Stimulated activated CD8-positive, alpha-beta memory T cell treated with anti-CD3 and anti-CD28 coated beads, Interleukin-2, amount 100 ng/mL, for 1 hour (primary cell): ENCODE data around the gene OR8B8.
"Not testable (repeated sequence)": the region's sequence is repeated elsewhere in the genome, so short reads cannot be mapped to it uniquely, and the experiment has no call there.

Source experiments
- DNase-seq, 2 donors: peaks; one replicate each; pipeline ENCODE4 v3.0.0-alpha.2; 2020; ENCODE audit warnings: low read depth in 2 of 2

The OR8B8 gene

DNA sequence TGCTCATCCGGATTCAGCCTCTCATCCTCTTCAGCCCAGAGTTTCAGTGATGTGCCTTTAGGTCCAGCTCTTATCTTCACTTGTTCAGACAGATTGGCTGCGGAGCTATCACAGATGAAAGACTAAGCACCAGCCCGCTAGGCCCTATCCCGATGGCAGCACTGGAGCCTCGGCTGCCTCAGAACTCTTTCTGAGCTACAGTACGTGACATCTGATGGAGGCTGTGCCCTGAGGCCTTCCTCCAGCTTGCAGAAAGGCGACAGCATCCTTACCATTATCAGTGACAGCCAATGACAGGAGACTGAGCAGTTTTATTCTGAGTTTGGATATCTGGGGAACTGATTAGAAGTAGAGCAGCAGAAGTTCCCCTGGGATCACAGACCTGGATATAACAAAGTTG is 4.0 kb downstream of the OR8B8 start:
- no peak for DNase-seq

DNA sequence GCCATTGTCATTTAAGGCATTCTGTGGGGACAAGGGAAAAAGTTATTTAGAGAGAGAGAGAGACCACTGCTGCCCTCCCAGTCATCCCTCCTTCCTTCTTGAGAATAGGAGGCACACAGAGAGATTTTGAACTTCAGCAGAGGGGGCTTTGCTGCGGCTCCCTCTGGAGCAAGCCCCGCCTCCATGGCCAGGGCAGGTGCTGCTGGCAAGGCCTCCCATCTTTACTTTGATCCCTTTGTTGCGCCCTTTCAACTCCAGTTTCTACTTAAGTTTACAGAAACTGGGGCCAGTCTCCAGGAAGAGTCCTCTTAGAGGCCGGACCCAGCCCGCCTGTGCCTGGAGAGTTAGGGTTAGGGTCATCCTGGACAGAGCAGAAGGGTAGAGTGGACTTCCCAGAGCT is 4.4 kb downstream of the OR8B8 start:
- no peak for DNase-seq

DNA sequence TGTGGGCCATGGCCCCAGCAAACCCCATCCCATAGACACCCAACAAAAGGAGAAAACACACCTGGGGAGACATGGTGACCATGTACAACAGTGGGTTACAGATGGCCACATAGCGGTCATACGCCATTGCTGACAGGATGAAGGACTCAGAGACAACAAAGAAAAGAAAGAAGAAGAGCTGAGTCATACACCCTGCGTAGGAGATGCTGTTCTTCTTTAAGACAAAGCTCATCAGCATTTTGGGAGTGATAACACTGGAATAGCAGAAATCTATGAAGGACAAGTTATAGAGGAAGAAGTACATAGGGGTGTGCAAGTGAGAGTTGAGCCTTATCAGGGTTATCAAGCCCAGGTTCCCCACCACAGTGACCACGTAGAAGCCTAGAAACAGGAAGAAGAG is 4.9 kb downstream of the OR8B8 start:
- DNase-seq: no peak

DNA sequence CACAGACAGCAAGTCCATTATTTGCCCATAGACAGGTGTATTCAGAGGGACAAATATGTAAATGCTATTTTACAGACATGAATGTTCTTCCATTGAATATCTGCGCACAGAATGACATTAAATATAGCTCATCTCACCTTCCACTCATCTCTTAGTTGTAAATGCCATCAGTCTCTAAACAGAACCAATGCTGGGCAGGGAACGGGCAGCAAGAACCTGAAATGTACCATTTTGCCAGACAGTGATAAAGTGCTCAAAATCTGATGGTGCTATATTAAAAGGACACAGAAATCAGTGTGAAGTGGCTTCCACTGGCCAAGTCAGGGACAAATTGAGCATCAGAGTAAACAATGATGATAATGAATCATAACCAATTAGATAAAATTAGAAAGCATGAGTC is 10.8 kb downstream of the OR8B8 start:
- DNase-seq: no peak

DNA sequence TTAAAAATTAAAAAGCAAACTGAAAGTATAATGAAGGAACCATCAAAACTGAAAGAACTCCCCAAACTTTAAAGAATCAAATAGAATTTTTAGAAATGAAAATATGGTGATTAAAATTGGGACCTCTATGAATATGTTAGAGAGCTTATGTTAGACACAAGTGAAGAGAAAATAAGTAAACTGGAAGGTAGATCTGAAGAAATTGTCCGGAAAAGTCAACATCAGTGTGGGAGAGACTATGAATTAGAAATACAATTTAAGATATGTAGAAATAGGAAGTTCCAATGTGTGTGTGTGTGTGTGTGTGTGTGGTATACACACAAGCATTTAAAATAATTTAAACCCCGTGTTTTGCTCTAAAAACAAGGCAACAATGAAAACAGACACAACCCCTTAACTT is 15.9 kb downstream of the OR8B8 start:
- no peak for DNase-seq

DNA sequence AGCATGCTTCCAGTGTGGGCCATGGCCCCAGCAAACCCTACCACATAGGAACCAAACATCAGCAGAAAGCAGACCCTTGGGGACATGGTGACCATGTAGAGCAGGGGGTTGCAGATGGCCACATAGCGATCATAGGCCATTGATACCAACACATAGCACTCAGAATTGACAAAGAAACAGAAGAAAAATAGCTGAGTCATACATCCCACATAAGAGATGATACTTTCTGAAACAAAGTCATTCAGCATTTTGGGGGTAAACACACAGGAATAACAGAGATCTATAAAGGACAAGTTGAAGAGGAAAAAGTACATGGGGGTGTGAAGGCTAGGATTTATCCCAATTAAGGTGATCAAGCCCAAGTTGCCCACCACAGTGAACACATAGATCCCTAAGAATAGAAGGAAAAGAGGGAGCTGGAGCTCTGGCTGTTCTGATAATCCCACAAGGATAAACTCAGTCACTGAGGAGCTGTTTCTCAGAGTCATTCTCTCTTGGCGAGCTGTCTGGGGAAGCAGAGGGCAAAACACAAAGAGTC is 21.0 kb downstream of the OR8B8 start, which contains the start of gene OR8B4:
Gene OR8B4, minus strand, starts transcription at position 488 of the 538 bp plus-strand sequence. Its CDS starts 0 bp downstream, at position 488.
- no peak for DNase-seq

DNA sequence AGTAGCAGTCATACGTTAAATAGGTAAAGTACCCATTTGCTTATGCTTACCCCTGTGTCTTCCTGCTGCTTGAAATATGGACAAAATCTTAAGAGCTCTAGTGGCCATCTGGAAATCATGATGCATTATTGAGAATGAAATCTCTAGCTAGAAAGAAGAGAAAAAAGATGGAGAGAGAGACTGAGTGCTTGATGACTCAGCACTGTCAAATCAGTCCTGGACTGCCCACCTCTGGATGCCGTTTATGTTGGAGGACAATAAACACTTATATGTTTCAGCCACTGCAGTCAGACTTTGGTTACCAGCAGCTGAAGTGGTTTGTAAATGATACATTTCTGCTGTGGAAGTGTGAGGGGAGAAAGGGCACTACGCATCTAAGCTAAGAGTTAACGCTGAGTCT is 24.5 kb downstream of the OR8B8 start:
- no peak for DNase-seq

DNA sequence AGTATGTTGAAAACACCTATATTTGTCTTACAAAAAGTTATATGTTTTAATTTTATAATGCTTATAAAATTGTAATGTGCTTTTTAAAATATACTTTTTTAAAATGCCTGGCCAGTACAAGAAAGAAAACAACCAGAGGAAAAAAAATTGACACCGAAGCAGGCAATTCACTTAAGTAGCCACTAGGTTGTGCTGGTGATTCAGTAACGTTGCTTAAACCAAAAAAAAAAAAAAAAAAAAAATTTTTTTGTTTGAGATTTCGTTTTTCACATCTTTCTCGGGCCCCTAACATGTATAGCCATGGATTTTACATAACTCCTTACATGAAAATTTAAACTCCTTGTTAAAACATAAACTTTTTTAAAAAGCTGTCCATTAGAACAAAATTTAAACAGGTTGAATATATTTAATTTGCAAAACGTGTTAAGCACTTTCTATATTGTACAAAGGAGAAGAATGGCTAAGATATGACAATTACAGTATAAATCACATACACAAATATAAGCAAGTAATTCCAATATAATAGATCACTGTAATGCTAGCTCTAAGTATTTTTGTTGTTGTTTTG is 30.1 kb downstream of the OR8B8 start:
- DNase-seq: no peak

DNA sequence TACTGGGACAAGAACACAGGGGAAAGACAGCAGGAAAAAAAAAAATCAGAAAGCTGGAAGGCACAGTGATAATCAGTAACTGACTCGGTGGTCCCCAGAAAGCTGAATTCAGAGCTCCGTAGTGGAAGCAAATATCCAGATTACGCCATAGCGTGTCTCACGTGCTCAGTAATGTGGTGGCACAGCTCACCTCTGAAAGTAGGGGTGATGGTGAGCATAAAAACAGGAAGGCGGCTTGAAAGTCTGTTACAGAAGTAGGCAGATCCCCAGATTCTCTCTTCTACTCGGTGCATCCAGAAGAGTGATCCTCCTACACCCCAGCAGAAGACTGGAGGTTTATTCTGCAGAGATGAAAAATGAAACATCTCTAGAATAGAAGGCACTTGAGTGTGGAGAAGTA is 35.6 kb downstream of the OR8B8 start:
- no peak for DNase-seq

DNA sequence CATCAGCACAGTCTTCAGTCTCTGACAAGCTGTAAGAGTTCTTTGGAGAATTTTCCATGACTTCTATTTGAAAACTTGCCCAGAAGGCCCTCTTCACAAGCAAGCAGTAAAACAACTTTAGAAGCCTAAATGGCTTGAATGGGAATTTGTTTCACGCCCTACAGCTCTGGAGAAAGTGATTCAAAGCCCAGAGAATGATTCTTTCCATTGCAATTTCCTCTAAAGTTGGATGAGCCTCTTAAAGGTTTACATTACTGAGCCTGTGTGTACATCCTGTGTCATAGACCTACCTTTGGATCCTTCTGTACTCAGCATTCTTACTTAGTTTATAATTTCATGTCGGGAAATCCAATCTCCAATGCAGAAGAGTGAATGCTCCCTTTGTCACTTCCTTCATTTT is 39.9 kb downstream of the OR8B8 start:
- no peak for DNase-seq

DNA sequence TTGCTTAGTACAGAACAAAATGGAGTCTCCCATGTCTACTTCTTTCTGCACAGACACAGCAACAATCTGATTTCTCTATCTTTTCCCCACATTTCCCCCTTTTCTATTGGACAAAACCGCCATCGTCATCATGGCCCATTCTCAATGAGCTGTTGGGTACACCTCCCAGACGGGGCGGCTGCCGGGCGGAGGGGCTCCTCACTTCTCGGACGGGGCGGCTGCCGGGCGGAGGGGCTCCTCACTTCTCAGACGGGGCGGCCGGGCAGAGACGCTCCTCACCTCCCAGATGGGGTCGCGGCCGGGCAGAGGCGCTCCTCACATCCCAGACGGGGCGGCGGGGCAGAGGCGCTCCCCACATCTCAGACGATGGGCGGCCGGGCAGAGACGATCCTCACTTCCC is 42.3 kb downstream of the OR8B8 start:
- DNase-seq: not testable (repeated sequence)

DNA sequence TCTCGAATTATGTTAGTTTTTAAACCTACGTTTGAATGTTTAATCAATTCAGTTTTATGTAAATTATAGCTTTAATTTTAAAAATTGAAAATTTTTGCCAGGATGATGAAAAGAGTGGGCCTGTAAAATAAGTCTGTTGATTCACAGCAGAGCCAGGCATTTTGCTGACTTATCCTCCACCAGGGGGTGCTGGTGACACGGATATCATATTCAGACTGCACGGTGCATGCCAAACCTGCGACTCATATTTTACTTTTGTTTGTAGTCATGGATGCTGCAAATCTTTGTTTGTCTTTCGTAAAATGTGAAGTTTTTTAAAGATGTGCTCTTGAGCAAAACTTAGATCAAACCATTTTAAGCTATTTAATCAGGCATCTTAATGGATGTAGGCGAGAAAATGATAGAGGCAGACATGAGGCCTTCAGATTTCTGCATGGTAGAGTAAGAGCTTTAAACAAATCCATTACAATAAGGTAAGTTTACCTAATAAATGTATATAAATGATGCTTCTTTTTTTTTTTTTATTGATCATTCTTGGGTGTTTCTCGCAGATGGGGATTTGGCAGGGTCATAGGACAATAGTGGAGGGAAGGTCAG is 43.1 kb downstream of the OR8B8 start:
- DNase-seq: no peak

DNA sequence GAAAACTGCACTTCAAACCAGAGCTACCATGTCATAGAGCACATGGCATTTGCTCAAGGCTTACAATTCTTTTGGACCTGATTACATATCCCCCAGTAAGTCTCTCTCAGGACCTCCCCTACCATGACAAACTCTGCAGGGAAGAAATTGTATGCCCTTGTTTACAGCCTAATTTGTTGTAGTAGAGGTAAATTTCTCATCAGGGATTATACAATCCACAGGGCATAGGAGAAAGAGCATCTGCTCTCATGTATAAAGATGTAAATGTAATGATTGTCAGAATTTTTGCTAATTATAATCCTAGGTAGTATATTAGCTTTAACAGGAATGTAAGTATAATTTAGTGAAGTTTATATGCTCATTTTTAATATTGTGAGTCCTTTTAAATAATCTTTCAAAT is 46.6 kb downstream of the OR8B8 start, which contains the start of gene OR8B3:
Gene OR8B3, minus strand, starts transcription at position 101 of the 400 bp plus-strand sequence. CDS start 1,673 bp downstream, outside the sequence.
- no peak for DNase-seq

DNA sequence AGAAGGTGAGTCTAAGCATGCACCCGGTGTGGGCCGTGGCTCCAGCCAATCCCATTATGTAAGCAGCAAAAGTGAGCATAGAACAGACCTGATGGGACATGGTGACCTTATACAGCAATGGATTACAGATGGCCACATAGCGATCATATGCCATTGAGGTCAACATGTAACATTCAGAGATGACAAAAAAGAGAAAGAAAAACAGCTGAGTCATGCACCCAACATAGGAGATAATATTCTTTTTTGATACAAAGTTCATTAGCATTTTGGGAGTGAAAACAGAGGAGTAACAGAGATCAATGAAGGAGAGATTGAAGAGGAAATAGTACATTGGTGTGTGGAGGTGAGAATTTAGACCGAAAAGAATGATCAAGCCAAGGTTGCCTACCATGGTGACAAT is 48.6 kb downstream of the OR8B8 start:
- not testable (repeated sequence) for DNase-seq

DNA sequence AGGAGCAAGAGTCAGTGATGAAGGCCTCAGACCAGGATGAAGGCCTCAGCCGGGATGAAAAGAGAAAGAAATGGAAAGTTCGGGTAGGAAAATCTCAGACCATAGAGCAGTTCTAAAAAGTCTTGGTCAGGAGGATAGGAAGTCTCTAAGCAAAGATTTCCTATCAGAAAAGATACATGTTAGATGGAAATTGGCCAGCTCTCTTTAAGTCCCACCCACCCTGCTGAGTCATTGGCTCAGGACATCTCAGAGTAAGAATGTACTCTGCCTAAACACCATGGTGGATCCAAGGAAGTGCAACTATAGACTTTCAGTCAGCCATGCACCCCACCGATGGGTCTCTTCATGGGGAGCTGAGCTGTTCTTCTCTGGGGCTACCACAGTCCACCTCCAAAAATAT is 51.1 kb downstream of the OR8B8 start:
- no peak for DNase-seq
